Heart right ventricle (tissue), 16 donors: ENCODE data around the gene IL33. TPM values are rescaled to one million over a fixed set of nuclear protein-coding genes. Genes with fewer than 3 reads are reported as not detected.

Experiments used
- ATAC-seq, 8 donors: fragments of 200-7000 bp; cut with Tn5 transposase; one replicate each; pipeline ENCODE4 v1.9.1; 2020; ENCODE audit warnings: mild to moderate bottlenecking in 8 of 8, moderate library complexity in 8 of 8, moderate number of reproducible peaks in 1 of 8
- DNase-seq, 2 donors: peaks; one replicate each; pipeline ENCODE4 v3.0.0-alpha.2; 2020
- H3K27ac ChIP-seq, 10 donors: fragments of 200-600 bp; sonication (generic) in 2 of 10; one replicate each; pipeline versions ENCODE4 v1.5.0 to v1.8.0; 2020 to 2022; ENCODE audit warnings: mild to moderate bottlenecking in 3 of 10
- H3K27me3 ChIP-seq, 7 donors: fragments of 200-600 bp; one replicate each; pipeline ENCODE4 v1.8.0; 2021 to 2022; ENCODE audit warnings: mild to moderate bottlenecking in 2 of 7
- H3K36me3 ChIP-seq, 9 donors: fragments of 200-600 bp; sonication (generic) in 1 of 9; one replicate each; pipeline versions ENCODE4 v1.5.0 to v1.8.0; 2020 to 2022; ENCODE audit warnings: mild to moderate bottlenecking in 2 of 9
- H3K4me1 ChIP-seq, 9 donors: fragments of 200-600 bp; sonication (generic) in 1 of 9; one replicate each; pipeline versions ENCODE4 v1.5.0 to v1.8.0; 2020 to 2022; ENCODE audit warnings: mild to moderate bottlenecking in 4 of 9
- H3K4me3 ChIP-seq, 10 donors: fragments of 200-600 bp; sonication (generic) in 2 of 10; one replicate each; pipeline versions ENCODE4 v1.5.0 to v1.8.0; 2020 to 2022; ENCODE audit warnings: mild to moderate bottlenecking in 7 of 10, moderate library complexity in 2 of 10
- H3K9me3 ChIP-seq, 11 donors: fragments of 200-600 bp in 10 of 11; sonication (generic) in 2 of 11; one replicate each; pipeline versions ENCODE4 v1.5.0 to v1.8.0; 2013 to 2022; ENCODE audit warnings: mild to moderate bottlenecking in 2 of 11, control low read depth in 1 of 11, moderate library complexity in 1 of 11
- CTCF ChIP-seq, 9 donors: fragments of 200-600 bp; sonication (generic) in 2 of 9; IDR thresholded peaks; one replicate each; pipeline versions ENCODE4 v1.5.0 to v1.8.0; 2021 to 2022; ENCODE audit warnings: antibody characterized with exemption in 9 of 9, mild to moderate bottlenecking in 5 of 9, moderate library complexity in 1 of 9
- WGBS, 2 donors: extraction: QIAGEN DNeasy Blood & Tissue Kit; methylation state at CpG; one replicate each; pipeline ENCODE4 v1.1.7; 2013; ENCODE audit warnings: inconsistent platforms in 1 of 2; 5-methylcytosine and 5-hydroxymethylcytosine counted together
- intact Hi-C, 10 donors: fragments of 100-400 bp; cut with DNase I; formaldehyde crosslinking; loops; one replicate each; pipeline versions ENCODE4 v1.11.1 to v1.14.2; 2022
- polyA plus RNA-seq, 2 donors: library from polyadenylated mRNA; stranded (reverse); fragments of 200-250 nt; gene quantifications; one replicate each; pipeline ENCODE4 v1.2.3, GENCODE V29; 2013
- total RNA-seq, 10 donors: library from RNA; stranded (reverse); fragmentation: NEBNext Ultra II Directional in 3 of 10; extraction: Animal tissue kit (Norgen Biotek cat#: 25700) in 3 of 10; gene quantifications; one replicate each; pipeline versions ENCODE4 v1.2.1 to v1.2.4, GENCODE V29; 2021 to 2023
- donor health status: Arrhythmogenic right ventricular cardiomyopathy.
- donor health status: ischemic (EF 13 %, LVEDD 7.1; RV severe dilation, severe dysfunction).
- donor health status: healthy with polysubstance abuse.
- donor health status: DM: no; HTN: yes; CAD: no.
- donor health status: DM: no; HTN: no; CAD: no.
- donor health status: ischemic (EF 25% LVEDD 6.9; RV normal size, moderate dysfunction).
- donor health status: ischemic (EF 25% LVEDD 5.7; RV mildly dilated, moderate dysfunction).
- donor health status: healthy.
- donor health status: DM: yes; HTN: yes; CAD: no.
- donor health status: Ischemic cardiomyopathy.
- donor health status: ischemic (EF 35%, LVEDD 5.7; RV mildly dilated, moderate dysfunction).
- donor health status: nonischemic (EF 11% LVEDD 7.7; RV severe dilation, severe dysfunction).
- donor health status: DM: yes; HTN: yes; CAD: no.
- donor health status: PGD.
- donor health status: ischemic (EF 29% LVEDD 5.4; RV normal size, mild dysfunction).
- donor health status: nonischemic (EF 23%, LVEDD 6.1; RV moderate dilation, normal function).

The IL33 gene
- total and polyA plus RNA-seq, 12 donors: 11.8 to 41.8 (median 19.0) TPM

GRCh38 chr9:6302417-6302816 lies 86.8 kb downstream of the IL33 start:
- no peaks in the 10 kb centered on the region for H3K9me3 ChIP-seq
- ATAC-seq: no peak
- no peak for TF ChIP-seq CTCF (IDR thresholded peaks at IDR 0.05)
- no peak overlapping the region for H3K4me3 ChIP-seq
- no peaks in the 10 kb centered on the region for H3K36me3 ChIP-seq
- H3K4me1 ChIP-seq: no peaks in the 10 kb centered on the region
- H3K27me3 ChIP-seq: no peaks in the 10 kb centered on the region
- intact Hi-C loops: loop anchor here in 5 of 10 donors (5.0 to 10.0 kb wide), 3 partner anchors 248 to 418 kb away; no protein-coding TSS in a partner anchor
- DNase-seq: no peak
- H3K27ac ChIP-seq: no peak overlapping the region

- DNase-seq (no peak), ATAC-seq (no peak)
- Histone ChIP-seq H3K27me3 (no peaks in the 10 kb centered on the region), H3K27ac (no peak overlapping the region), H3K4me3 (no peak overlapping the region), H3K9me3 (no peaks in the 10 kb centered on the region), H3K36me3 (no peaks in the 10 kb centered on the region), H3K4me1 (no peaks in the 10 kb centered on the region)
- TF ChIP-seq CTCF (IDR thresholded peaks at IDR 0.05): no peak
- intact Hi-C loops: loop anchor here in 7 of 10 donors (2.0 to 10.0 kb wide), 5 partner anchors 107 to 419 kb away; no protein-coding TSS in a partner anchor
These were observed 88.6 kb downstream of the IL33 start for GRCh38 chr9:6304232-6304631.

GRCh38 chr9:6305954-6306563 lies 90.5 kb downstream of the IL33 start:
- TF ChIP-seq CTCF (IDR thresholded peaks at IDR 0.05): peak; percentile 28 to 81 (median 70)
- WGBS, 2 donors: 90 to 93% methylated on average over 2 of the region's 2 CpGs
- ATAC-seq: peak in 6 of 8 donors; percentile 48 to 79 (median 71)

More at GRCh38 chr9:6305954-6306563, 90.5 kb downstream of the IL33 start:
- H3K9me3 ChIP-seq: no peaks in the 10 kb centered on the region
- H3K4me1 ChIP-seq: no peaks in the 10 kb centered on the region
- intact Hi-C loops: loop anchor here (1.0 to 10.0 kb wide), 11 partner anchors 109 to 421 kb away; no protein-coding TSS in a partner anchor
- H3K36me3 ChIP-seq: no peaks in the 10 kb centered on the region
- H3K4me3 ChIP-seq: no peak overlapping the region
- DNase-seq: no peak
- H3K27me3 ChIP-seq: peaks cover 0 to 13% (median 2%) of the 10 kb centered on the region in 7 donors
- H3K27ac ChIP-seq: no peak overlapping the region

Other genes with a start within 250 kb of the IL33 start
- gene RANBP6, start 200.2 kb upstream of the IL33 start, total RNA-seq: 10 to 100 TPM; 21.5 to 36.2 (median 26.8) TPM
- 10 to 100 TPM in 1 of 2 donors, 1 to 10 TPM in 1; 8.7 to 12.9 TPM for gene RANBP6, start 200.2 kb upstream of the IL33 start, polyA plus RNA-seq
- not detected for gene TPD52L3, start 112.6 kb downstream of the IL33 start, total RNA-seq
- gene TPD52L3, start 112.6 kb downstream of the IL33 start, polyA plus RNA-seq: not detected
- gene UHRF2, start 197.4 kb downstream of the IL33 start, total RNA-seq: 10 to 100 TPM; 11.2 to 19.7 (median 13.1) TPM
- gene UHRF2, start 197.4 kb downstream of the IL33 start, polyA plus RNA-seq: 10 to 100 TPM in 1 of 2 donors, 1 to 10 TPM in 1; 9.6 to 14.5 TPM